Transverse colon (tissue), 3 donors: ENCODE data around the gene ME1.

Experiments used
- EP300 ChIP-seq: sonication (generic); formaldehyde crosslinking; IDR thresholded peaks from one replicate; pipeline ENCODE4 v1.6.1; 2017; ENCODE audit warnings: antibody characterized with exemption, low read depth
- POLR2A ChIP-seq: fragments of 450-650 bp; IDR thresholded peaks from one replicate; pipeline ENCODE4 v1.6.1; 2016; ENCODE audit warnings: antibody characterized with exemption, mild to moderate bottlenecking, moderate library complexity
- TF ChIP-seq, protein P1 (sequence below), 5 experiments: fragments of 200-600 bp in 3 of 5; fragments of 450-650 bp in 2 of 5; sonication (generic) in 3 of 5; IDR thresholded peaks; 1 replicate in 2 of 5; 2 replicates in 3 of 5; pipeline ENCODE4 v1.5.1; 2016 to 2017; ENCODE audit warnings: antibody characterized with exemption in 5 of 5, inconsistent platforms in 3 of 5, mild to moderate bottlenecking in 2 of 5, moderate library complexity in 1 of 5

- TF ChIP-seq EP300 (no peak), POLR2A (no peak)
- TF ChIP-seq, protein P1, sequence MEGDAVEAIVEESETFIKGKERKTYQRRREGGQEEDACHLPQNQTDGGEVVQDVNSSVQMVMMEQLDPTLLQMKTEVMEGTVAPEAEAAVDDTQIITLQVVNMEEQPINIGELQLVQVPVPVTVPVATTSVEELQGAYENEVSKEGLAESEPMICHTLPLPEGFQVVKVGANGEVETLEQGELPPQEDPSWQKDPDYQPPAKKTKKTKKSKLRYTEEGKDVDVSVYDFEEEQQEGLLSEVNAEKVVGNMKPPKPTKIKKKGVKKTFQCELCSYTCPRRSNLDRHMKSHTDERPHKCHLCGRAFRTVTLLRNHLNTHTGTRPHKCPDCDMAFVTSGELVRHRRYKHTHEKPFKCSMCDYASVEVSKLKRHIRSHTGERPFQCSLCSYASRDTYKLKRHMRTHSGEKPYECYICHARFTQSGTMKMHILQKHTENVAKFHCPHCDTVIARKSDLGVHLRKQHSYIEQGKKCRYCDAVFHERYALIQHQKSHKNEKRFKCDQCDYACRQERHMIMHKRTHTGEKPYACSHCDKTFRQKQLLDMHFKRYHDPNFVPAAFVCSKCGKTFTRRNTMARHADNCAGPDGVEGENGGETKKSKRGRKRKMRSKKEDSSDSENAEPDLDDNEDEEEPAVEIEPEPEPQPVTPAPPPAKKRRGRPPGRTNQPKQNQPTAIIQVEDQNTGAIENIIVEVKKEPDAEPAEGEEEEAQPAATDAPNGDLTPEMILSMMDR (IDR thresholded peaks at IDR 0.05): no peak
Observed at GRCh38 chr6:83252719-83253118, 178.1 kb downstream of the ME1 start.
